GM10248 (cell line): ENCODE measurements around the gene ITGA1.
A peak's percentile ranks its signal among the peaks of the same experiment; 100 is the strongest.

Experiments
- CTCF ChIA-PET: fragments of 300-600 bp; sonication (Branson Sonifier 250); formaldehyde crosslinking; extraction: SDS; loops from one replicate; lab custom pipeline; 2021; ENCODE audit warnings: antibody characterized with exemption; lab: Yijun Ruan, JAX
- POLR2A ChIA-PET: fragments of 350-650 bp; sonication (Branson Sonifier 250); formaldehyde crosslinking; extraction: SDS; loops from one replicate; lab custom pipeline; 2020; ENCODE audit warnings: antibody characterized with exemption; lab: Yijun Ruan, JAX
- DNase-seq: peaks from one replicate; pipeline ENCODE4 v3.0.0; 2012; ENCODE audit errors: extremely low spot score
- TF ChIP-seq, protein P1 (sequence below): IDR thresholded peaks from 2 replicates; pipeline ENCODE4 v1.5.1; 2012; ENCODE audit warnings: mild to moderate bottlenecking, low read depth; ENCODE audit errors: extremely low read depth, missing control alignments, control extremely low read depth

ITGA1 gene

DNA sequence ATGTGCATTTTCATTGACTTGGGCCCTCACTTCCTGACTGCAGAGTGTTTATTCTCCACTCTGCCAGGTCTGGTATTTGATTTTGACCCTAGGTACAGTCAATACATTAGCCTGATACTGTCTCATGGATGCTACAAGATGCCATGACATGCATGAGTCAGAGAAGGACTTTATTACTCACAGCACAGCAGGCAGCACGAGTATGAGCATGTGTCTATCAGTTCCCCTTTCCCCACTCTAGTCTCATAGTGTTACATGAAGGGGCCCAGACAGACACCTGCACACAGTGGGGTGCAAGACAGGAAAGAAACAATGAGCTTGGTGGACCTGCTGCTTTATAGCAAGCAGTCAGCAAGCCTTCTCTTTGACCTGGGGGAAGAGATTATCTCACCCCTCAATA is 221.0 kb downstream of the ITGA1 start:
- ChIA-PET POLR2A (no interaction called here), CTCF (no interaction called here)
- TF ChIP-seq, protein P1, sequence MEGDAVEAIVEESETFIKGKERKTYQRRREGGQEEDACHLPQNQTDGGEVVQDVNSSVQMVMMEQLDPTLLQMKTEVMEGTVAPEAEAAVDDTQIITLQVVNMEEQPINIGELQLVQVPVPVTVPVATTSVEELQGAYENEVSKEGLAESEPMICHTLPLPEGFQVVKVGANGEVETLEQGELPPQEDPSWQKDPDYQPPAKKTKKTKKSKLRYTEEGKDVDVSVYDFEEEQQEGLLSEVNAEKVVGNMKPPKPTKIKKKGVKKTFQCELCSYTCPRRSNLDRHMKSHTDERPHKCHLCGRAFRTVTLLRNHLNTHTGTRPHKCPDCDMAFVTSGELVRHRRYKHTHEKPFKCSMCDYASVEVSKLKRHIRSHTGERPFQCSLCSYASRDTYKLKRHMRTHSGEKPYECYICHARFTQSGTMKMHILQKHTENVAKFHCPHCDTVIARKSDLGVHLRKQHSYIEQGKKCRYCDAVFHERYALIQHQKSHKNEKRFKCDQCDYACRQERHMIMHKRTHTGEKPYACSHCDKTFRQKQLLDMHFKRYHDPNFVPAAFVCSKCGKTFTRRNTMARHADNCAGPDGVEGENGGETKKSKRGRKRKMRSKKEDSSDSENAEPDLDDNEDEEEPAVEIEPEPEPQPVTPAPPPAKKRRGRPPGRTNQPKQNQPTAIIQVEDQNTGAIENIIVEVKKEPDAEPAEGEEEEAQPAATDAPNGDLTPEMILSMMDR: no peak
- peak; percentile 41 for DNase-seq
